Mucosa of descending colon (tissue), 3 donors: ENCODE measurements around the gene FALEC. TPM values are rescaled to one million over a fixed set of nuclear protein-coding genes. Genes with fewer than 3 reads are reported as not detected.

Source experiments
- ATAC-seq: fragments of 200-7000 bp; cut with Tn5 transposase; one replicate; pipeline ENCODE4 v1.9.1; 2020; ENCODE audit warnings: mild to moderate bottlenecking, moderate library complexity
- DNase-seq, 3 donors: peaks; one replicate each; pipeline ENCODE4 v3.0.0-alpha.2; 2020
- H3K36me3 ChIP-seq: fragments of 200-600 bp; one replicate; pipeline ENCODE4 v1.8.0; 2021; ENCODE audit warnings: low read depth, mild to moderate bottlenecking
- H3K4me1 ChIP-seq: fragments of 200-600 bp; one replicate; pipeline ENCODE4 v1.8.0; 2021; ENCODE audit warnings: low read depth, mild to moderate bottlenecking
- H3K4me3 ChIP-seq: fragments of 200-600 bp; one replicate; pipeline ENCODE4 v1.8.0; 2021; ENCODE audit warnings: mild to moderate bottlenecking
- H3K9me3 ChIP-seq: fragments of 200-600 bp; one replicate; pipeline ENCODE4 v1.8.0; 2021; ENCODE audit warnings: mild to moderate bottlenecking
- intact Hi-C, 2 donors: fragments of 100-400 bp; cut with DNase I in 1 of 2; cut with micrococcal nuclease in 1 of 2; formaldehyde crosslinking; loops; one replicate each; pipeline versions ENCODE4 v1.11.0 to v1.11.1; 2022; cut with DNase I, micrococcal nuclease
- total RNA-seq, 3 donors: library from RNA; stranded (reverse); fragmentation: NEBNext Ultra II Directional in 2 of 3; extraction: Animal tissue kit (Norgen Biotek cat#: 25700) in 2 of 3; gene quantifications; one replicate each; pipeline versions ENCODE4 v1.2.1 to v1.2.4, GENCODE V29; 2021 to 2023
- TF ChIP-seq, protein P1 (sequence below): fragments of 200-600 bp; IDR thresholded peaks from one replicate; pipeline ENCODE4 v1.8.0; 2022; ENCODE audit warnings: antibody characterized with exemption, mild to moderate bottlenecking
- donor health status: DM: no; HTN: no; CAD: no; lungs with moderate emphysema.
- donor health status: DM: no; HTN: no; CAD: no.
- donor health status: DM: no; HTN: yes; CAD: no.

Gene FALEC
- total RNA-seq, 3 donors from 2014 or later: not detected

DNA sequence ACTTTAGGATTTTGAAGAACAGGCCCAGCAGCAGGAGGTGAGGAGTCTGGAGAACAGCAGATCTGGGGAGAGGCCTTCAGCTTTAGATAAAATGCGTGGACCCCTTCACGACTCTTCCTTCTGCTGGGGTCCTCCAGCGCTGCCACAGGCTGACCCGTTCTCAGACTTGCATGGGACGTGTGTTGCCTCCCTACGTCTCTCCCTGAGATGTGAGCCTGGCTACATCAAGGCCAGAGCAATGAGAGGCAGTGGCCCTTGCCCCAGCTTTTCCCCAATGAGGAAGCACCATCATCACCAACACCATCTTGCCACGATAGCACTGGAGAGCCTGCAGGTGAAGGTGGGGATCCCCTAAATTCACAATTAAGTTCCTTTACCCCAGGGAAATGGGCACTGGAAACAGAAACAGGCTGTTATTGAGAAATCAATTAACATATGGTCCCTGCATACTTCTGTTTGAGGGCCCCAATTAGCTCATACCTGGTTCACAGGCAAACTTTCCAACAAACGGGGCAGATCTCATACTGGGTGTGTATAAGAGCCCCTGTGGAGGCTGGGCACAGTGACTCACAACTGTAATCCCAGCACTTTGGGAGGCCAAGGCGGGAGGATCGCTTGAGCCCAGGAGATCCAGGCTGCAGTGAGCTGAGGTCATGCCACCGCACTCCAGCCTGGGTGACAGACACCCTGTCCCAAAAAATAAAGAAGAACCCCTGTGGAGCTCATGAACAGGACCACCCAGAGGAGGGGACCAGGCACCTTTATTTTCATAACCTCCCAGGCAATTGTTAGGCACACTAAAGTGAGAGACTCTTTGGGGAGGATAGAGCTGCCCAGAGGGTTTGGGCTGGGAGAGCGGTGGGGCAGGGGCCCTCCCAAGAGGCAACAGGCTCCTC lies 21.5 kb downstream of the FALEC start:
- TF ChIP-seq, protein P1, sequence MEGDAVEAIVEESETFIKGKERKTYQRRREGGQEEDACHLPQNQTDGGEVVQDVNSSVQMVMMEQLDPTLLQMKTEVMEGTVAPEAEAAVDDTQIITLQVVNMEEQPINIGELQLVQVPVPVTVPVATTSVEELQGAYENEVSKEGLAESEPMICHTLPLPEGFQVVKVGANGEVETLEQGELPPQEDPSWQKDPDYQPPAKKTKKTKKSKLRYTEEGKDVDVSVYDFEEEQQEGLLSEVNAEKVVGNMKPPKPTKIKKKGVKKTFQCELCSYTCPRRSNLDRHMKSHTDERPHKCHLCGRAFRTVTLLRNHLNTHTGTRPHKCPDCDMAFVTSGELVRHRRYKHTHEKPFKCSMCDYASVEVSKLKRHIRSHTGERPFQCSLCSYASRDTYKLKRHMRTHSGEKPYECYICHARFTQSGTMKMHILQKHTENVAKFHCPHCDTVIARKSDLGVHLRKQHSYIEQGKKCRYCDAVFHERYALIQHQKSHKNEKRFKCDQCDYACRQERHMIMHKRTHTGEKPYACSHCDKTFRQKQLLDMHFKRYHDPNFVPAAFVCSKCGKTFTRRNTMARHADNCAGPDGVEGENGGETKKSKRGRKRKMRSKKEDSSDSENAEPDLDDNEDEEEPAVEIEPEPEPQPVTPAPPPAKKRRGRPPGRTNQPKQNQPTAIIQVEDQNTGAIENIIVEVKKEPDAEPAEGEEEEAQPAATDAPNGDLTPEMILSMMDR: no peak
- peak in 1 of 3 donors; percentile 14 for DNase-seq
- Histone ChIP-seq H3K4me1 (peaks cover 15% of the 10 kb centered on the region), H3K36me3 (no peaks in the 10 kb centered on the region), H3K9me3 (no peaks in the 10 kb centered on the region), H3K4me3 (no peak overlapping the region)
- intact Hi-C loops: no loop called here
- no peak for ATAC-seq

DNA sequence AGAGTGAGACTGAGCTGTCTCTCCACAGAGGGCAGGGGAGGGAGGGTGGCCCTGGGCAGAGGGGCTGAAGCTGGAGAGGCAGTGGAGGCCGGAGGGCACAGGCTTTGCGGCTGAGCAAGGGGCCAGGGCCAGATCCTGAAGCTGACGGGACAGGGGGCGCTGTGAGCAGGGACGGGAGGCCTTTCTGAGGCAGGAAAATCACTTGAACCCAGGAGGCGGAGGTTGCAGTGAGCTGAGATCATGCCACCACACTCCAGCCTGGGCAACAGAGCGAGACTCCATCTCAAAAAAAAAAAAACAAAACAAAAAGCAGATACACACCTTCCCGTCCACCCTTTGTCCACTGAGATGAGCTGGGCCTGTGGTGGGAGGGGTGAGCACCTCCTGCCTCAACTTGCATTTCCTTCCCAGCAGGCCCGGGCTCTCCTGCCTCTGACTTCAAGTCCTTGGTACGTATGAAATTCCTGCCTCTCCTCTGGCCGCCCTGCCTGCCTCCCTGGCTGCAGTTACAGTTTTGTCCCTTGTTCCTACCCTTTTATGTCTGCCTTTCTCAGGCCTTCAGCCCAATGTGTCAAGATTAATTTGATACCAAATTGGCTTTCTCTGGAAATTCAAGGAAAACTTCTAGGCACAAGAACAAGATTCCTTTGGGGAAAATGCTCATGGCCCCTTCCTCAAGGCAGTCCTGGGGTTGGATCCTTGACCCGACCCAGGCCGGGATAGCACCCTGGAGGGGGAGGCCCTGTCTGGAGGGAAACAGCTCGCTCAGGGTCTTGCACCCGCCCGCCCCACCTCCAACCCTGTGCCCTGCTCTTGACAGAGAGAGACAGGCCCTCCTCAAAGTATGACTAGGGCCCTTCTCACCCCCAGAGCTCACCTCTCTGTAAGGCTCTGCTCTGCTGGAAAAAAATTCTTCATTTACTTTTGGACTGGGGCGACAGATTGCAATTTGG lies 22.5 kb downstream of the FALEC start:
- Histone ChIP-seq H3K4me1 (peaks cover 11% of the 10 kb centered on the region), H3K9me3 (no peaks in the 10 kb centered on the region), H3K4me3 (no peak overlapping the region), H3K36me3 (no peaks in the 10 kb centered on the region)
- no peak for ATAC-seq
- TF ChIP-seq, protein P1: no peak
- intact Hi-C loops: no loop called here
- DNase-seq: peak in 1 of 3 donors; percentile 25

DNA sequence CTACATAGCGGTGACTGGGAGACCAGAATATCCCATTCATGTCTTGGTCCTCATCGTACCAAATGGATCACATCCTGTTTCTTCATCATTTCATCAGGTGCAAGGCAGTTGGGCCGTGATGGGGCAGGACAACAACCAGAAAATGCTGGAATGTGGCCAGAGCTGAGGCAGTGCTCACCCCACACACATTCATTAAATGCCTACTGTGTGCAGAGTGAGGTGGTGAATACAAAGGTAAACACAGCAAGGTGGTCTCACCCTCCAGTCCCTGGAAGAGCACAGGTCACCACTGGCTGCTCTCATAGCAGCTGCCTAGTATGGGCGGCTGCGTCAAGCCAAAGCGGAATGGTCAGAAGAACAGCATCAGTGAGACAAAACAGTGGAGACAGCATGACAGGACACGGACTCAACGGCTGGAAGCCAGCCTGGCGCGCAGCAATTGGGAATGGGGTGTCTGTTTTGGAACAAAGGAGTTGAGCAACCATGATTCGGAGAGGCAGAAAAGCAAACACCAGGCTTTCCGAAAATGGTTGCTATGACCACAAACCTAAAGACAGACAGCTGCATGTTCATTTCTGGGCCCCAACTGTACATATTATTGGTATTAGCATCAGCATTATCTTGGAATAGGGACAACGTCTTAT lies 28.1 kb downstream of the FALEC start:
- Histone ChIP-seq H3K4me1 (peaks cover 4% of the 10 kb centered on the region), H3K9me3 (no peaks in the 10 kb centered on the region), H3K4me3 (no peak overlapping the region), H3K36me3 (no peaks in the 10 kb centered on the region)
- ATAC-seq (peak; percentile 48), DNase-seq (no peak)
- TF ChIP-seq, protein P1: no peak
- intact Hi-C loops: no loop called here

DNA sequence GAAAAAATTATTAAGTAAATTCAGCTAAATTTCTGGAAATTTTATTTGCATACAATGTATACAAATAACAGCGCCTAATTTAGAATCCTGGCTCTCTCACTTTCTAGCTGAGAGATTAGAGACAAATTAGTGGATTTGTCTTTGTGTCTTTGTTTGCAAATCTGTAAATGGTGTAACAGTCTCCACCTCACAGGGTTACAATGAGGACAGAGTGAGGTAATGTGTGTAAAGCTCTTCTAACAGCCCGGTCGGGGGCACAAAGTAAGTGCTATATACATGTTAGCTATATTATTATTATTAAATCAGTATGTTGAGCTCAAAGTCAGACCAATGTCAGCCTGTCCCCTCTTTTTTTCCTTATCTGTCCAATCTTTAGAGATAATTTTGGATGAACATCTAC lies 28.7 kb downstream of the FALEC start:
- no peak overlapping the region for H3K4me3 ChIP-seq
- ATAC-seq (no peak), DNase-seq (no peak)
- no peaks in the 10 kb centered on the region for H3K36me3 ChIP-seq
- H3K4me1 ChIP-seq: peaks cover 4% of the 10 kb centered on the region
- intact Hi-C loops: no loop called here
- TF ChIP-seq, protein P1: no peak
- no peaks in the 10 kb centered on the region for H3K9me3 ChIP-seq

DNA sequence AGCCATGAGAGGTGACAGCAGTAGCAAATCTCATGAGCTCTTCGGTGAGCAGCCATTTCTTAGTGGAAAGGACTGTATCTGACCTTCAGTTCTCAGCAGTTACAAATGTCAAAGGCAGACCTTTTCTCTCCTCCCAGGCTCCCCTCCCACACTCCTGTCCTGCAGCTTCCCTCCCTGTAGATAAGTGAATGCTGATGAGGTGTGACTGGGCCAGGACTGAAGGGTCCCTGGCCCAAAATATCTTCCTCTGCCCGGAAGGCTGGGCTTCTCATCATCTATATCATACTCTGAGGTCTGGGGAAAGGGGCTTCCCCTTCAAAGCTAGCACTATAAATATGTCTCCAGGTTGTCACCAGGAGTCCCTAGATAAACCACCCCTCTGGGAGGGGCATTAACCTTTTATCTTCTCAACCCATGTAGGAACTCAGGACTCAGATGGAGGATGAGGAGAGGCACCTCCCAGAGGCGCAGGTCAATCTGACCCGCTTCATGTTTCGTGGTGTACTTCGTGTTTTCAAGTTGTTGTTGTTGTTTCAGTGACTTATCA lies 30.0 kb downstream of the FALEC start:
- no peaks in the 10 kb centered on the region for H3K36me3 ChIP-seq
- ATAC-seq (no peak), DNase-seq (no peak)
- intact Hi-C loops: no loop called here
- peaks cover 7% of the 10 kb centered on the region for H3K4me1 ChIP-seq
- TF ChIP-seq, protein P1: no peak
- H3K9me3 ChIP-seq: no peaks in the 10 kb centered on the region
- no peak overlapping the region for H3K4me3 ChIP-seq
